Measurements from ENCODE around the gene ZCWPW1.
"Not testable (repeated sequence)": the region's sequence is repeated elsewhere in the genome, so short reads cannot be mapped to it uniquely, and the experiment has no call there.

The ZCWPW1 gene

GRCh38 chr7:100455206-100455605 is 26.7 kb upstream of the ZCWPW1 start:
- DNase-seq, result no peak

- not testable (repeated sequence) for DNase-seq
Observed at GRCh38 chr7:100453854-100454253, 25.4 kb upstream of the ZCWPW1 start.

GRCh38 chr7:100452513-100452912 is 24.0 kb upstream of the ZCWPW1 start:
- DNase-seq, result no peak

- DNase-seq, result no peak
Observed at GRCh38 chr7:100449190-100449795, 20.8 kb upstream of the ZCWPW1 start.

GRCh38 chr7:100447363-100447762 is 18.9 kb upstream of the ZCWPW1 start:
- not testable (repeated sequence) for DNase-seq

- DNase-seq, result no peak
Observed at GRCh38 chr7:100446040-100446439, 17.5 kb upstream of the ZCWPW1 start.

- no peak for DNase-seq
Observed at GRCh38 chr7:100444311-100445278, 16.1 kb upstream of the ZCWPW1 start.

GRCh38 chr7:100443096-100443840 is 14.8 kb upstream of the ZCWPW1 start:
- no peak for DNase-seq

- DNase-seq, result no peak
Observed at GRCh38 chr7:100441641-100442535, 13.4 kb upstream of the ZCWPW1 start.

GRCh38 chr7:100439244-100439643 is 10.7 kb upstream of the ZCWPW1 start:
- not testable (repeated sequence) for DNase-seq

GRCh38 chr7:100438731-100439130 is 10.2 kb upstream of the ZCWPW1 start:
- DNase-seq, result not testable (repeated sequence)

GRCh38 chr7:100438172-100438571 is 9.7 kb upstream of the ZCWPW1 start:
- DNase-seq, result no peak

GRCh38 chr7:100437150-100438100 is 8.9 kb upstream of the ZCWPW1 start:
- no peak for DNase-seq

- peak; percentile 25 for DNase-seq
Observed at GRCh38 chr7:100435401-100436304, 7.2 kb upstream of the ZCWPW1 start.

- DNase-seq, result no peak
Observed at GRCh38 chr7:100434297-100435144, 6.0 kb upstream of the ZCWPW1 start.

GRCh38 chr7:100433592-100434296 is 5.2 kb upstream of the ZCWPW1 start:
- DNase-seq, result no peak

- DNase-seq, result no peak
Observed at GRCh38 chr7:100433276-100433591, 4.7 kb upstream of the ZCWPW1 start.

GRCh38 chr7:100432621-100433275 is 4.2 kb upstream of the ZCWPW1 start:
- DNase-seq, result no peak

Data from effector CD8-positive, alpha-beta T cell (primary cell).